ENCODE results near the gene APOBEC3H.
"Not testable (repeated sequence)": the region's sequence is repeated elsewhere in the genome, so short reads cannot be mapped to it uniquely, and the experiment has no call there.

APOBEC3H gene

GRCh38 chr22:39097098-39098020 is at the start of gene APOBEC3H:
TSS of gene APOBEC3H (plus strand) at chr22:39097244. CDS start at chr22:39100279, 3,035 bp downstream.
- DNase-seq = no peak

GRCh38 chr22:39049486-39049885 is 47.6 kb upstream of the APOBEC3H start:
- DNase-seq = not testable (repeated sequence)

- not testable (repeated sequence) for DNase-seq
Measured at GRCh38 chr22:39051844-39052495, 45.1 kb upstream of the APOBEC3H start.

- DNase-seq = no peak
Measured at GRCh38 chr22:39055658-39056057, 41.4 kb upstream of the APOBEC3H start.

- DNase-seq = not testable (repeated sequence)
Measured at GRCh38 chr22:39061290-39061689, 35.8 kb upstream of the APOBEC3H start.

- DNase-seq = not testable (repeated sequence)
Measured at GRCh38 chr22:39061951-39062350, 35.1 kb upstream of the APOBEC3H start.

- not testable (repeated sequence) for DNase-seq
Measured at GRCh38 chr22:39063904-39064303, 33.1 kb upstream of the APOBEC3H start.

- DNase-seq = not testable (repeated sequence)
Measured at GRCh38 chr22:39066442-39067276, 30.4 kb upstream of the APOBEC3H start.

- DNase-seq = no peak
Measured at GRCh38 chr22:39068033-39068785, 28.8 kb upstream of the APOBEC3H start.

GRCh38 chr22:39070186-39070585 is 26.9 kb upstream of the APOBEC3H start:
- DNase-seq = no peak

- not testable (repeated sequence) for DNase-seq
Measured at GRCh38 chr22:39072581-39072981, 24.5 kb upstream of the APOBEC3H start.

- no peak for DNase-seq
Measured at GRCh38 chr22:39073981-39074380, 23.1 kb upstream of the APOBEC3H start.

GRCh38 chr22:39076155-39077025 is 20.7 kb upstream of the APOBEC3H start:
- not testable (repeated sequence) for DNase-seq

- not testable (repeated sequence) for DNase-seq
Measured at GRCh38 chr22:39077026-39077840, 19.8 kb upstream of the APOBEC3H start, which contains the start of gene APOBEC3G. TSS of gene APOBEC3G (plus strand) at chr22:39077275. CDS start at chr22:39077362, 87 bp downstream.

GRCh38 chr22:39077912-39078311 is 19.1 kb upstream of the APOBEC3H start:
- not testable (repeated sequence) for DNase-seq

- no peak for DNase-seq
Measured at GRCh38 chr22:39078329-39078728, 18.7 kb upstream of the APOBEC3H start.

GRCh38 chr22:39079054-39079637 is 17.9 kb upstream of the APOBEC3H start:
- DNase-seq = not testable (repeated sequence)

GRCh38 chr22:39080052-39080762 is 16.8 kb upstream of the APOBEC3H start:
- DNase-seq = no peak

- no peak for DNase-seq
Measured at GRCh38 chr22:39081016-39081415, 16.0 kb upstream of the APOBEC3H start.
